K562 (cell line): Measurements from ENCODE around the gene CISTR. TPM values are rescaled to one million over a fixed set of nuclear protein-coding genes. Genes with fewer than 3 reads are reported as not detected.

Experiments
- ATAC-seq: fragments of 200-7000 bp; cut with Tn5 transposase; 3 replicates; pipeline ENCODE4 v1.9.1; 2020; ENCODE audit warnings: moderate library complexity
- BruUV-seq: library from RNA; stranded (reverse); fragments of 400-500 nt; replicated peaks from 2 replicates; lab custom pipeline; 2021; lab: Mats Ljungman, UMichigan
- CTCF ChIA-PET: fragments of 300-600 bp; formaldehyde crosslinking; extraction: SDS; loops from one replicate; lab custom pipeline; 2021; ENCODE audit warnings: low intra/inter-chr PET ratio; lab: Yijun Ruan, JAX
- POLR2A ChIA-PET: fragments of 300-600, 350-650 bp; sonication (Branson Sonifier 250); formaldehyde crosslinking; extraction: SDS; loops from one replicate; lab custom pipeline; 2021; ENCODE audit warnings: antibody characterized with exemption, inconsistent platforms; lab: Yijun Ruan, JAX
- DNase-seq, 4 experiments: peaks; one replicate each; pipeline versions ENCODE4 v3.0.0 to v3.0.0-alpha.2; 2011 to 2018; ENCODE audit warnings: low spot score in 3 of 4, mixed read lengths in 3 of 4; ENCODE audit errors: extremely low read depth in 1 of 4
- FAIRE-seq: peaks from 2 replicates; lab custom pipeline; 2011; peaks lifted over from hg19 to GRCh38; lab: Jason Lieb, UNC
- H2AFZ ChIP-seq: 2 replicates; pipeline ENCODE4 v1.6.0; 2011; ENCODE audit warnings: low read depth, low read length, control low read depth, inconsistent platforms
- H3K27ac ChIP-seq: fragments of 200-600 bp; 3 replicates; pipeline ENCODE4 v1.8.0; 2011; ENCODE audit warnings: low read depth, mild to moderate bottlenecking, control low read depth, inconsistent platforms, low read length, moderate library complexity, mixed read lengths; ENCODE audit errors: extremely low read depth
- H3K27me3 ChIP-seq, 2 experiments: fragments of 300-600 bp in 1 of 2; 2 replicates in 1 of 2; 3 replicates in 1 of 2; pipeline versions ENCODE4 v1.6.0 to v1.8.0; 2011; ENCODE audit warnings: inconsistent platforms in 2 of 2, low read length in 2 of 2, mild to moderate bottlenecking in 1 of 2, mixed read lengths in 1 of 2, moderate library complexity in 1 of 2; ENCODE audit not compliant: control insufficient read depth in 2 of 2, insufficient read depth in 2 of 2
- H3K36me3 ChIP-seq: fragments of 300-600 bp; 3 replicates; pipeline ENCODE4 v1.8.0; 2011; ENCODE audit warnings: mild to moderate bottlenecking, low read length, inconsistent platforms; ENCODE audit not compliant: control insufficient read depth, insufficient read depth
- H3K4me1 ChIP-seq, 2 experiments: fragments of 200-600 bp in 1 of 2; replicated peaks in 1 of 2; 2 replicates in 1 of 2; 3 replicates in 1 of 2; pipeline versions ENCODE4 v1.5.1 to v1.8.0; 2011; ENCODE audit warnings: inconsistent platforms in 2 of 2, low read length in 2 of 2, mild to moderate bottlenecking in 1 of 2, mixed read lengths in 1 of 2, moderate library complexity in 1 of 2; ENCODE audit not compliant: control insufficient read depth in 2 of 2, insufficient read depth in 2 of 2
- H3K4me2 ChIP-seq: 2 replicates; pipeline ENCODE4 v1.6.1; 2011; ENCODE audit warnings: low read length, control low read depth, inconsistent platforms, mixed read lengths; ENCODE audit not compliant: insufficient read depth
- H3K4me3 ChIP-seq: fragments of 200-600 bp; sonication (generic), shearing (Covaris generic); 2 replicates; pipeline ENCODE4 v1.5.1; 2016; ENCODE audit warnings: control low read depth, inconsistent platforms
- H3K79me2 ChIP-seq: fragments of 200-600 bp; 3 replicates; pipeline ENCODE4 v1.8.0; 2011; ENCODE audit warnings: low read length, inconsistent platforms; ENCODE audit not compliant: control insufficient read depth, insufficient read depth
- H3K9ac ChIP-seq, 2 experiments: 2 replicates each; pipeline versions ENCODE4 v1.6.0 to v1.6.1; 2011; ENCODE audit warnings: low read depth in 2 of 2, low read length in 2 of 2, control low read depth in 1 of 2, inconsistent platforms in 1 of 2, mild to moderate bottlenecking in 1 of 2, mixed read lengths in 1 of 2; ENCODE audit not compliant: insufficient read depth in 1 of 2
- H3K9me1 ChIP-seq: one replicate; pipeline ENCODE4 v1.6.0; 2011; ENCODE audit warnings: inconsistent platforms, mild to moderate bottlenecking, low read length, moderate library complexity; ENCODE audit not compliant: control insufficient read depth, insufficient read depth
- H3K9me3 ChIP-seq: replicated peaks from 2 replicates; pipeline ENCODE4 v1.5.1; 2011; ENCODE audit warnings: low read depth, low read length, inconsistent platforms; ENCODE audit not compliant: control insufficient read depth, insufficient read depth
- H4K20me1 ChIP-seq: replicated peaks from 2 replicates; pipeline ENCODE4 v1.6.1; 2011; ENCODE audit warnings: low read length, inconsistent platforms, mixed read lengths; ENCODE audit not compliant: control insufficient read depth, insufficient read depth
- CBFA2T3 ChIP-seq: fragments of 450-650 bp; IDR thresholded peaks from 2 replicates; pipeline ENCODE4 v1.6.1; 2017
- CHD2 ChIP-seq: IDR thresholded peaks from 2 replicates; pipeline ENCODE4 v1.6.1; 2011; ENCODE audit warnings: low read depth, low read length
- DIDO1 ChIP-seq: fragments of 450-650 bp; IDR thresholded peaks from 2 replicates; pipeline ENCODE4 v1.6.1; 2016; ENCODE audit warnings: low read depth, missing biosample characterization, missing genetic modification characterization
- EGR1 ChIP-seq: fragments of 450-650 bp; conservative IDR thresholded peaks from 2 replicates; pipeline ENCODE4 v1.6.1; 2017; ENCODE audit warnings: mild to moderate bottlenecking
- EZH2 ChIP-seq: IDR thresholded peaks from 2 replicates; pipeline ENCODE4 v1.6.1; 2012; ENCODE audit warnings: low read depth, mild to moderate bottlenecking, inconsistent platforms, low read length, borderline replicate concordance
- FOS ChIP-seq: IDR thresholded peaks from 3 replicates; pipeline ENCODE4 v1.6.1; 2011; ENCODE audit not compliant: insufficient read length; ENCODE audit errors: extremely low read depth
- IRF1 ChIP-seq: sonication (generic); formaldehyde crosslinking; IDR thresholded peaks from 2 replicates; pipeline ENCODE4 v1.8.0; 2022; ENCODE audit warnings: missing genetic modification reagents, mild to moderate bottlenecking, borderline replicate concordance
- PRPF4 ChIP-seq: fragments of 200-400 bp; formaldehyde crosslinking; IDR thresholded peaks from one replicate; pipeline ENCODE4 v1.6.1; 2017; ENCODE audit warnings: low read length, low read depth, mild to moderate bottlenecking; ENCODE audit not compliant: insufficient read depth, poor library complexity, severe bottlenecking
- SIRT6 ChIP-seq: IDR thresholded peaks from one replicate; pipeline ENCODE4 v1.6.1; 2012; ENCODE audit warnings: low read depth, mild to moderate bottlenecking, control low read depth, inconsistent platforms, low read length, moderate library complexity
- XRCC4 ChIP-seq: IDR thresholded peaks from one replicate; pipeline ENCODE4 v1.6.1; 2011; ENCODE audit not compliant: insufficient read depth, insufficient read length; ENCODE audit errors: extremely low read depth
- ZNF699 ChIP-seq: fragments of 250-450 bp; sonication (Bioruptor Pico); IDR thresholded peaks from 2 replicates; pipeline ENCODE4 v1.8.0; 2021; ENCODE audit warnings: mild to moderate bottlenecking, moderate library complexity; ENCODE audit not compliant: insufficient replicate concordance
- ZNF77 ChIP-seq: fragments of 250-450 bp; sonication (Bioruptor Pico); IDR thresholded peaks from 2 replicates; pipeline ENCODE4 v1.5.0; 2020
- WGBS: fragments of 100-300 bp; shearing (Covaris generic); methylation state at CpG from one replicate; pipeline ENCODE4 v1.1.6; 2016; ENCODE audit warnings: low coverage, mixed read lengths; ENCODE audit not compliant: insufficient coverage; ENCODE audit errors: missing lambda C conversion rate; 5-methylcytosine and 5-hydroxymethylcytosine counted together
- in situ Hi-C: fragments of 300-500 bp; cut with MboI; formaldehyde crosslinking; loops from 4 replicates; pipeline ENCODE4 v1.15.0; 2018; ENCODE audit warnings: inconsistent platforms, mixed read lengths
- intact Hi-C: fragments of 100-400 bp; cut with micrococcal nuclease; formaldehyde crosslinking; loops from 2 replicates; pipeline ENCODE4 v1.14.2; 2022
- polyA plus RNA-seq, 8 experiments: library from polyadenylated mRNA; depleted of rRNA in 4 of 8; stranded (reverse) in 5 of 8; unstranded in 3 of 8; fragments of >200 nt; fragmentation: Nextera tagmentation in 2 of 8; fragmentation: Illumina TruSeq in 1 of 8; extraction: Ambion mirVana in 2 of 8; extraction: Trizol in 1 of 8; gene quantifications; 2 replicates each; pipeline versions ENCODE4 v1.2.1 to v1.2.3, GENCODE V29; 2011 to 2014; ENCODE audit warnings: inconsistent platforms in 1 of 8, missing spikeins in 1 of 8
- total RNA-seq, 7 experiments: library from RNA; depleted of rRNA in 6 of 7; stranded (reverse); fragments of >200 nt in 6 of 7; fragmentation: Illumina TruSeq in 2 of 7; extraction: Trizol in 2 of 7; gene quantifications; 2 replicates each; pipeline versions ENCODE4 v1.2.1 to v1.2.3, GENCODE V29; 2011 to 2021; ENCODE audit warnings: low replicate concordance in 1 of 7
- TF ChIP-seq, protein P1 (sequence below): sonication (generic); formaldehyde crosslinking; IDR thresholded peaks from 2 replicates; pipeline ENCODE4 v1.9.0; 2022; ENCODE audit warnings: mild to moderate bottlenecking, missing genetic modification reagents
- TF ChIP-seq, protein P2 (sequence below): IDR thresholded peaks from 3 replicates; pipeline ENCODE4 v1.6.1; 2011; ENCODE audit warnings: borderline replicate concordance, mild to moderate bottlenecking; ENCODE audit not compliant: insufficient read length, insufficient read depth

Gene CISTR
- total and polyA plus RNA-seq, 9 of the 15 experiments (the other 6 are each of a cell fraction or from before 2014, with no cell fraction given): not detected

DNA sequence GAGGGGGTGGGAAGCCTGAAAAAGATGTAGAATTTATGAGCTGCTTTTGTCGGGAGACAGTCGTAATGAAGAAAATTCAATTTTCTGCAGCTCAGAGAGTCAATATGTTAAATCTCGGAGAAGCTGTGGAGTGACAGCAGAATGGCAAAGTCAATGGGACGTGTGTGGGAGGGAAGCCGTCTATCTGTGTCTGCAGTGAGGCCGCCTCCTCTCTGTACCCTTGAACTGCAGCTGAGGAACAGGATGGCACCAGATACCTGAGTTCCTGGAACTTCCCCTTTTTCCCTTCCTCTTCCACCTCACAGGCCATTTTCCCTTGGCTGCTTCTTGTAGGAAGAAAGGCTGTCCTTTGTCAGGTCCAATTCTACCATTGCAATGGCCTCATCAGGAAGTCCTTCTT, 15.2 kb downstream of the CISTR start (continued):
- TF ChIP-seq, protein P1, sequence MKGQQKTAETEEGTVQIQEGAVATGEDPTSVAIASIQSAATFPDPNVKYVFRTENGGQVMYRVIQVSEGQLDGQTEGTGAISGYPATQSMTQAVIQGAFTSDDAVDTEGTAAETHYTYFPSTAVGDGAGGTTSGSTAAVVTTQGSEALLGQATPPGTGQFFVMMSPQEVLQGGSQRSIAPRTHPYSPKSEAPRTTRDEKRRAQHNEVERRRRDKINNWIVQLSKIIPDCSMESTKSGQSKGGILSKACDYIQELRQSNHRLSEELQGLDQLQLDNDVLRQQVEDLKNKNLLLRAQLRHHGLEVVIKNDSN (CRISPR knock-in tag): no peak
- 0 out of 2 replicates have a peak, but pooled peaks have one; percentile 10 for TF ChIP-seq EGR1
- peak; percentile 7; the same call in 1 of the 2 replicates for TF ChIP-seq CBFA2T3
- TF ChIP-seq IRF1 (CRISPR knock-in tag): no peak
- TF ChIP-seq CHD2: no peak
- no peak for TF ChIP-seq SIRT6
- TF ChIP-seq EZH2: peak; percentile 27; the same call in 1 of the 2 replicates
- TF ChIP-seq, all 486 proteins: peak for 5

GRCh38 chr12:53735556-53735955, 16.2 kb downstream of the CISTR start:
- intact Hi-C loops (no loop called here), in situ Hi-C loops (no loop called here)
- H3K9me1 ChIP-seq: no peaks in the 10 kb centered on the region
- ChIA-PET POLR2A (no interaction called here), CTCF (no interaction called here)
- FAIRE-seq (no peak), DNase-seq (no peak), ATAC-seq (no peak)
- peaks cover 52 to 53% of the 10 kb centered on the region in 2 experiments for H3K27me3 ChIP-seq
- H3K4me1 ChIP-seq: peaks cover 0 to 15% of the 10 kb centered on the region in 2 experiments; a peak in 3 of 5 replicates
- no peak overlapping the region for H3K4me3 ChIP-seq
- 6% methylated on average over 2 of the region's 2 CpGs for WGBS
- no peaks in the 10 kb centered on the region for H3K9me3 ChIP-seq
- H3K27ac ChIP-seq: no peak overlapping the region
- no peak overlapping the region for H2AFZ ChIP-seq
- H3K9ac ChIP-seq: no peak overlapping the region
- no peaks in the 10 kb centered on the region for H3K36me3 ChIP-seq
- no peak overlapping the region for H3K4me2 ChIP-seq
- H4K20me1 ChIP-seq: peaks cover 12% of the 10 kb centered on the region
- no peaks in the 10 kb centered on the region for H3K79me2 ChIP-seq
- BruUV-seq: no TSS peak
- TF ChIP-seq ZNF77 (CRISPR knock-in tag) (no peak), DIDO1 (tag) (no peak), ZNF699 (CRISPR knock-in tag) (no peak), XRCC4 (no peak), PRPF4 (no peak), FOS (no peak)
- TF ChIP-seq, protein P2, sequence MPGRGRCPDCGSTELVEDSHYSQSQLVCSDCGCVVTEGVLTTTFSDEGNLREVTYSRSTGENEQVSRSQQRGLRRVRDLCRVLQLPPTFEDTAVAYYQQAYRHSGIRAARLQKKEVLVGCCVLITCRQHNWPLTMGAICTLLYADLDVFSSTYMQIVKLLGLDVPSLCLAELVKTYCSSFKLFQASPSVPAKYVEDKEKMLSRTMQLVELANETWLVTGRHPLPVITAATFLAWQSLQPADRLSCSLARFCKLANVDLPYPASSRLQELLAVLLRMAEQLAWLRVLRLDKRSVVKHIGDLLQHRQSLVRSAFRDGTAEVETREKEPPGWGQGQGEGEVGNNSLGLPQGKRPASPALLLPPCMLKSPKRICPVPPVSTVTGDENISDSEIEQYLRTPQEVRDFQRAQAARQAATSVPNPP: no peak
